NCI-H1092 (cell line): ENCODE measurements around the gene CLK1.

Experiments
- DNase-seq: peaks from one replicate; lab custom pipeline; 2025; lab: John Stamatoyannopoulos, UW

The CLK1 gene

DNA sequence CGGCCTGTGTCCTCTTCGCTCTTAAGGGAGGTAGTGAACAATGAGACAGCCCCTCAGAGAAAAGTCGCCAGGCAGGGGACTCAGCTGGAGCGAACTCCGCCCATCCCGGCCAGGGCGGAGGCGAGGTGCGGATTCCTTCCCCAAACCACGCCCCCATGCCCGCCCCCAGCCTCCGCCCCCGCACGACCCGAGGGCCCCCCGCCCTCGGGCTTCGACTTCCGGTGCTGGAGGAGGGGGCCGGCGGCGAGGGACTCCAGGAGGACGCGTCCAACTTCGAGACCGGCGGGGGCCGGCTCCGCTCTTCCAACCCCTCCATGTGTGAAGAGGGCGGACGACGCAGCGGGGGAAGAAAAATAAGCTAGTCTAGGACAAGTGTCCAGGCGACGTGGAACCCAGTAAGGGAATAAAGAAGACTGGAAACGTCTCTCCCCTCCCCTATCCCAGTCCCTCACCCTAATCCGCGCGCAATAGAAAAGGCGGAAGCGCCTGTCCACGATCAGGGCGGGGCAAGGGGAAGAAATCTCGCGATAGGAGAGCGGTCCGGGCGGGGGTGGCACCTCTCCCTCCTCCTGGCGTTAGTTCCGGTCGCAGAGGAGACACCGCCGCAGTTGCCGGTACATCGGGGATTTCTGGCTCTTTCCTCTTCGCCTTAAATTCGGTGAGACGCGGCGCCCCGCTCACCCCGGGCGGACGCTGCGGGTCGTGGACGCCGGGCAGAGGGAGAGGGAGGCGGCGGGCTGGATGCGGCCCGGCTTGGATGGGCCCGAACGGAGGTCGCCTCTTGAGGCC lies 52.9 kb downstream of the CLK1 start, which contains the start of gene BZW1:
BZW1 (plus strand) TSS at position 578 of the 789 bp plus-strand sequence. CDS start 1,308 bp downstream, outside the sequence.
- peak; percentile 92 for DNase-seq

DNA sequence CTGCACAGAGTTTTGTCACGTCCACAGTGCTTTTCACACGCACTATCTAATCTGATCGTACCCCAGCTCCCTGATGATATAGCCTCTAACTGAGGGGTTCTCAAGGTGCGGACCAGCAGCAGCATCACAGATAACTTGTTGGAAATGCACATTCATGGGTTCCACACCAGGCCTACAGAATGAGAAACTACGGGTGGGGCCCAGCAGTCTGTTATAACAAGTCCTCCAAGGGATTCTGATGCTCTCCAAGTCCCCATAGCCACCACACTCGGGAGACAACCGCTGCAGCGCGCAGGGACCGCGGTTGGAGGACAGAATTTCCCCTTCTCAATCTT lies 53.5 kb downstream of the CLK1 start:
- no peak for DNase-seq

DNA sequence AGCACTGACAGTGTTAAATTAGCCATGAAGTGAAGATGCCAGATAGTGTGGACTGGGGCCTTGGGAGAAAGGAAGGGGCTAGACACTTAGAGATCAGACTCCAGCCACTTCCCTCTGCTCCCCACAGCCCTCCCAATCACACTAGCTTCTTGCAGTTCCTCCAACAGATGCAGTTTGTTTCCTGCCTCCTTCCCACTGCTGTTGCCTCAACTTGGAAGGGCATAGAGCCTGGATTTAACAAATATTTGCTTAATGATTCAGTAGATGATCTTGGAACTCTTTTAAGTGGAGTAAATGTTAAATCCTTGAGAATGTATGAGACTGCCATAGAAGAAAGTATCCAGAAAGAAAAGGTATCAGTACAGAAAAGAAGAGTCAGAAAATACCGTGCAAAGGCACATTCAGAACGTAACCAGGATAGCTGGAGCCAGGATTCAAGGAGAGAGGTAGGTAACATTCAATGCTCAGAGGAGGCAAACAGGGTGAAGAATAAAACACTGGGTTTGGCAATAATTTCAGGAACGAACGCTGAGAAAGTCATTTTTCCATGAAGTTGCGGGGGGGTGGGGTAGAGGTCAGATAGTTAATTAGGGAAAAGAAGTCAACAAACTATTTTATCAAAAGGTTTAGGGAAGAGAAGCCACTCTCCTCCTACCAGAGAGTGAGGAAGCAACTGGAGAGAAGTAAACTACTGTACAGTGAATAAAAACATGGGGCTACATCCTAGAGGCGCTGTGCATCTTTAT lies 54.0 kb downstream of the CLK1 start:
- DNase-seq, result no peak

GRCh38 chr2:200809506-200810251 lies 54.8 kb downstream of the CLK1 start:
- no peak for DNase-seq
